DOHH2 (cell line): Measurements from ENCODE around the gene TAX1BP1.

ENCODE experiments used
- CTCF ChIP-seq: fragments of 200-600 bp; sonication (generic); IDR thresholded peaks from one replicate; pipeline ENCODE4 v1.5.1; 2014; ENCODE audit warnings: antibody characterized with exemption, mild to moderate bottlenecking, low read depth, low read length; ENCODE audit not compliant: poor library complexity, severe bottlenecking
- EZH2phosphoT487 ChIP-seq: fragments of 200-600 bp; sonication (generic); IDR thresholded peaks from 2 replicates; pipeline ENCODE4 v1.6.1; 2017; ENCODE audit warnings: borderline replicate concordance, mild to moderate bottlenecking, antibody characterized with exemption, low read length, moderate library complexity, mixed read lengths

GRCh38 chr7:27767374-27767773, 27.4 kb downstream of the TAX1BP1 start:
- TF ChIP-seq CTCF (no peak), EZH2phosphoT487 (no peak)
